Activated T-helper 17 cell treated with anti-CD3 and anti-CD28 coated beads, Interleukin-2, amount 50 U/mL, for 72 hours (primary cell): ENCODE measurements around the gene ARRDC1. TPM values are rescaled to one million over a fixed set of nuclear protein-coding genes. Genes with fewer than 3 reads are reported as not detected.
"Not testable (repeated sequence)": the region's sequence is repeated elsewhere in the genome, so short reads cannot be mapped to it uniquely, and the experiment has no call there.

Source experiments
- ATAC-seq: fragments of 150-1000 bp; cut with Tn5 transposase; replicated peaks from 2 replicates; pipeline ENCODE4 v1.10.0; 2021; ENCODE audit warnings: mild to moderate bottlenecking, moderate library complexity
- H3K27ac Mint-ChIP-seq: one replicate; pipeline ENCODE4 v1.8.0; 2022; ENCODE audit warnings: mixed read lengths
- H3K27me3 Mint-ChIP-seq: one replicate; pipeline ENCODE4 v1.8.0; 2022; ENCODE audit warnings: mixed read lengths
- H3K36me3 Mint-ChIP-seq: one replicate; pipeline ENCODE4 v1.8.0; 2022; ENCODE audit warnings: low read depth, mild to moderate bottlenecking, mixed read lengths
- H3K4me1 Mint-ChIP-seq: one replicate; pipeline ENCODE4 v1.8.0; 2022; ENCODE audit warnings: mixed read lengths
- H3K4me3 Mint-ChIP-seq: one replicate; pipeline ENCODE4 v1.8.0; 2022; ENCODE audit warnings: mild to moderate bottlenecking, mixed read lengths
- H3K9me3 Mint-ChIP-seq: one replicate; pipeline ENCODE4 v1.8.0; 2022; ENCODE audit warnings: mixed read lengths
- total RNA-seq, 2 donors: library from RNA; stranded (reverse); gene quantifications; one replicate each; pipeline ENCODE4 v1.2.3, GENCODE V29; 2022

Gene ARRDC1
- total RNA-seq = 10 to 100 TPM; 39.0 to 43.0 TPM

- Mint-ChIP-seq H3K4me3 (peak within 1 kb of the TSS; percentile 80), H3K4me1 (peaks cover 5% of the 10 kb centered on the region), H3K27ac (peak within 1 kb of the TSS; percentile 71), H3K27me3 (no peaks in the 10 kb centered on the region), H3K9me3 (no peaks in the 10 kb centered on the region), H3K36me3 (no peaks in the 10 kb centered on the region)
- peak; percentile 87 for ATAC-seq
These were observed at the start of gene ARRDC1 for GRCh38 chr9:137605121-137606004. Gene ARRDC1 (plus strand): TSS chr9:137605686. CDS start chr9:137605718, 32 bp downstream.

DNA sequence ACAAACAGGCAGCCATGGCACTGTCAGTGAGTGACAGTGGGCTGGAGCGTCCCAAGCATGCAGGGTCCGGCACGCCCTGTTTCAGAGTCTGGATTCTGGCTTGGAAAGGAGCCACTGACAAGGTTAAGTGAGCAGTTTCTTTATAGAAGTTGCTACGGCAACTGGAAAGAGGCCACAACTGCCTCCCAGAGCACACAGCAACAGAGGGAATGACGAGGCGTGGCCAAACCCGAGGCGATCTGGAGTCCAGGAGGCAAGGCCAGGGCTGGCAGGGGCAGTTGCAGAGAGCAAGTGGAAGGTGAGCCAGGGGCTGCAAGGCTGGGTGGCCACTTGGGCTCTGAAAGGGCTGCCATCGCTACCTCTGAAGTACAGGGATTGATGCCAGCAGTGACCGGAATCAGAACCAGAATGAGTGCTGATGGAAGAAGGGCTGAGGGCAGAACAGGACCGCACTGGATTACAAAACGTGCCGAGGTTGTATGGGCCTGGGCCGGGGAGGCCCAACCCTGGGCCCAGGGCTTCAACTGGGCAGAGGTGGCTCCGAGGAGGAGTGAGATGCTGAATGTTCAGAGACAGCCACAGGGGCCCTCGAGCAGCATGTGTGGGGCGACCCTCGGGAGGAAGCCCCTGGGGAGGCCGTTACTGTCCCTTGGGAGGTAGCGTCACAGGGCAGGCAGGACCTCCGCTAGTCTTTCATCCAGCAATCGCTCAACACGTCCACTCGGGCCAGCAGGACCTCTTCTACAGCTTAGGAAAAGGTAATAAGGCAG, 49.2 kb upstream of the ARRDC1 start:
- ATAC-seq = no peak
- peaks cover 12% of the 10 kb centered on the region for H3K4me1 Mint-ChIP-seq
- no peak overlapping the region for H3K27ac Mint-ChIP-seq
- no peaks in the 10 kb centered on the region for H3K9me3 Mint-ChIP-seq
- H3K36me3 Mint-ChIP-seq = peaks cover 77% of the 10 kb centered on the region
- H3K4me3 Mint-ChIP-seq = no peak overlapping the region
- H3K27me3 Mint-ChIP-seq = no peaks in the 10 kb centered on the region

DNA sequence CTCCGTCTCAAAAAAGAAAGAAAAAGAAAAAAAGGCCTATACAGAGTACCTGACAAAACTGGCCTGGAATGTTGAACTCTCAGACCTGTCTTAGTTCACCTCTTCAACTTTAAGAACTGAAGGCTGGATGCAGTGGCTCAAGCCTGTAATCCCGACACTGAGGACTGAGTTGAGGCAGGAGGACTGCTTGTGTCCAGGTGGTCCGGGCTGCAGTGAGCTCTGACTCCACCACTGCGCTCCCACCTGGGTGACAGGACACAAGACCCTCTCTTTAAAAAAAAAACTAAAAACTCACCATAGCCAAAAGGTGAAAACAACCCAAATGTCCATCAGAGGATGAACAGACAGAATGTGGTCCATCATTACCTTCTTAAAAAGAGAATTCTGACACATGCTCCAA, 47.4 kb upstream of the ARRDC1 start:
- ATAC-seq = no peak
- no peaks in the 10 kb centered on the region for H3K9me3 Mint-ChIP-seq
- H3K4me3 Mint-ChIP-seq = no peak overlapping the region
- peaks cover 8% of the 10 kb centered on the region for H3K4me1 Mint-ChIP-seq
- peaks cover 86% of the 10 kb centered on the region for H3K36me3 Mint-ChIP-seq
- no peaks in the 10 kb centered on the region for H3K27me3 Mint-ChIP-seq
- H3K27ac Mint-ChIP-seq = no peak overlapping the region

DNA sequence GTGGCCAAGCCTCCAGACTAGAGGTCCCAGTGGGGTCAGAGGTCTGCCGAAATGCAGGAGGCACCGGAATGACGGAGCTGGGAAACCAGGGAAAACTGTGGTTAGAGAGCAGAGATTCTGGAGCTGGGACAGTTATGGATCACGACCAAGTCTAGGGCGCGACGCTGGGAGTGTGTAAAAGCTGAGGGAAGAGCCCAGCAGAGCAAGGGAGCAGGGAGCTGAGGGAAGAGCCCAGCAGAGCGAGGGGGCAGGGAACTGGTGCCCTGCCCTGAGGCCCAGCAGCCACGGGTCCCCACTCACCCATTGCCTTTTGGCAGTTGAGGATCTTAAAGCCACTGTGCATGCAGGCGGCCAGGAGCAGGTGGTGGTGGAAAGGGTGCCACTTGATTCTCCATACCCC, 41.4 kb upstream of the ARRDC1 start:
- Mint-ChIP-seq H3K27ac (peak overlapping the region; percentile 73), H3K9me3 (no peaks in the 10 kb centered on the region), H3K36me3 (peaks cover 56% of the 10 kb centered on the region), H3K4me3 (no peak overlapping the region), H3K27me3 (no peaks in the 10 kb centered on the region), H3K4me1 (peaks cover 8% of the 10 kb centered on the region)
- ATAC-seq = no peak

GRCh38 chr9:137564817-137565411, 40.6 kb upstream of the ARRDC1 start:
- H3K4me1 Mint-ChIP-seq = peaks cover 8% of the 10 kb centered on the region
- no peak overlapping the region for H3K4me3 Mint-ChIP-seq
- no peaks in the 10 kb centered on the region for H3K27me3 Mint-ChIP-seq
- no peak for ATAC-seq
- H3K36me3 Mint-ChIP-seq = peaks cover 48% of the 10 kb centered on the region
- no peaks in the 10 kb centered on the region for H3K9me3 Mint-ChIP-seq
- peak overlapping the region; percentile 73 for H3K27ac Mint-ChIP-seq

GRCh38 chr9:137568445-137568844, 37.0 kb upstream of the ARRDC1 start:
- Mint-ChIP-seq H3K27ac (peak overlapping the region; percentile 17), H3K4me1 (peaks cover 19% of the 10 kb centered on the region)

GRCh38 chr9:137569609-137570203, 35.8 kb upstream of the ARRDC1 start:
- H3K9me3 Mint-ChIP-seq = no peaks in the 10 kb centered on the region
- peaks cover 12% of the 10 kb centered on the region for H3K4me1 Mint-ChIP-seq
- peaks cover 40% of the 10 kb centered on the region for H3K36me3 Mint-ChIP-seq
- no peak overlapping the region for H3K27ac Mint-ChIP-seq
- no peak overlapping the region for H3K4me3 Mint-ChIP-seq
- no peaks in the 10 kb centered on the region for H3K27me3 Mint-ChIP-seq
- ATAC-seq = no peak

More at GRCh38 chr9:137568445-137568844, 37.0 kb upstream of the ARRDC1 start:
- not testable (repeated sequence) for H3K27me3 Mint-ChIP-seq, ATAC-seq, H3K4me3 Mint-ChIP-seq, H3K9me3 Mint-ChIP-seq
- peaks cover 40% of the 10 kb centered on the region for H3K36me3 Mint-ChIP-seq

DNA sequence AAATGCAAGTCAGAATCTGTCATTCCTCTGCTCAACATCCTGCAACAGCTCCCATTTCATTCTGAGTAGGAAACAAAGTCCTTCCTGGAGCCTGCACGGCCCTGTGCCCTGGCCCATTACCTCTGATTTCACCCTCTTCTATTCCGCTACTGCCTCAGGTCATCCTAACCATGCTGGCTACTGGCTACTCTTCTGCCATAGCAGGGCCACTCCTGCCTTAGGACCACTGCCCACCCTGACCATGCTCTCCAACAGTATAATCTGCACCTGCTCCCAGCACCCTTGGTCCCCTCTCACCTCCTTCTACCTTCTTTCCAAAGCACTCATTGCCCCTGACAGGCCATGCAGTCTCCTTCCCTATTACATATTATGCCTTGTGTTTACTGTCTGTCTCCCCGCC, 34.9 kb upstream of the ARRDC1 start:
- Mint-ChIP-seq H3K4me3 (no peak overlapping the region), H3K36me3 (peaks cover 47% of the 10 kb centered on the region), H3K4me1 (peaks cover 20% of the 10 kb centered on the region), H3K9me3 (no peaks in the 10 kb centered on the region), H3K27ac (peak overlapping the region; percentile 42), H3K27me3 (no peaks in the 10 kb centered on the region)
- ATAC-seq = no peak

DNA sequence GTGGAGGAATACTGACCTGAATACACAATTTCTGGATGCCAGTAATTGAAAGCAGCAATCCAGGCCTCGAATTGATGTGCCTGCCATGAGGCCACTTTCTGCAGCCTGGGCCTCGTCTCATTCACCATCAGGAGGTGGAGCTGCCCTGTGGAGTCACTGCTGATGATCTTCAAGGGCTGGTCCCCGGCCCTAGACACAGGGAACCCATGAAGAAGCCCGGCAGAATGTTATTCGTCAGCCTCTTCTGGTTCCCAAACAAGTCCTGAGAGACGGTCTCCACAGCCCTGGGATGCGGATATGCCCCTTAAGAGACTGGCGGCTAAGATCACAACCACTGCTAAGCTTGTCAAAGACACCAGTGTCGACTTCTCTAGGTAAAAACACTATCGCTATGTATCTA, 31.3 kb upstream of the ARRDC1 start:
- Mint-ChIP-seq H3K4me3 (no peak overlapping the region), H3K36me3 (peaks cover 58% of the 10 kb centered on the region), H3K4me1 (peaks cover 27% of the 10 kb centered on the region), H3K27me3 (no peaks in the 10 kb centered on the region), H3K27ac (no peak overlapping the region), H3K9me3 (no peaks in the 10 kb centered on the region)
- ATAC-seq = no peak

DNA sequence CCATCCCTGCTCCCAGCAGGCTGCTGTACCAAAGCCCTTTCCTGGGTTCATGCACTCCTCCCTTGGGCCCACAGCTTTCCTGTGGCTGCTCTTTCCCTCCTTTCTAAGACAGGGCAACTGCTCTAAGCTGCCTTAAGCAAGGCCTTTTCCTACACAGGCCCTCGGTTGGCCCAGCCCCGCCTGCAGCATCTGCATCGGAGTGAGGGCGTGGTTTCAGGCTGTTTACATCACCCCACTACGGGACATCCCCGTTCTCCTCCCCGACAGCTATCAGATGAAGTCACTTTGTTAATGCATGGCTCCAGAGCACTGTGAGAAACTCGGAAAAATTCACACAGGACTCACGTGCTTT, 30.1 kb upstream of the ARRDC1 start:
- Mint-ChIP-seq H3K27me3 (no peaks in the 10 kb centered on the region), H3K27ac (peak overlapping the region; percentile 85), H3K4me1 (peaks cover 25% of the 10 kb centered on the region), H3K36me3 (peaks cover 56% of the 10 kb centered on the region), H3K9me3 (no peaks in the 10 kb centered on the region), H3K4me3 (peak overlapping the region; percentile 81)
- peak; percentile 53 for ATAC-seq

GRCh38 chr9:137575716-137576411, 29.6 kb upstream of the ARRDC1 start:
- Mint-ChIP-seq H3K36me3 (peaks cover 51% of the 10 kb centered on the region), H3K4me1 (peaks cover 20% of the 10 kb centered on the region), H3K9me3 (no peaks in the 10 kb centered on the region), H3K4me3 (peak overlapping the region; percentile 81), H3K27me3 (no peaks in the 10 kb centered on the region), H3K27ac (peak overlapping the region; percentile 85)
- ATAC-seq = no peak

DNA sequence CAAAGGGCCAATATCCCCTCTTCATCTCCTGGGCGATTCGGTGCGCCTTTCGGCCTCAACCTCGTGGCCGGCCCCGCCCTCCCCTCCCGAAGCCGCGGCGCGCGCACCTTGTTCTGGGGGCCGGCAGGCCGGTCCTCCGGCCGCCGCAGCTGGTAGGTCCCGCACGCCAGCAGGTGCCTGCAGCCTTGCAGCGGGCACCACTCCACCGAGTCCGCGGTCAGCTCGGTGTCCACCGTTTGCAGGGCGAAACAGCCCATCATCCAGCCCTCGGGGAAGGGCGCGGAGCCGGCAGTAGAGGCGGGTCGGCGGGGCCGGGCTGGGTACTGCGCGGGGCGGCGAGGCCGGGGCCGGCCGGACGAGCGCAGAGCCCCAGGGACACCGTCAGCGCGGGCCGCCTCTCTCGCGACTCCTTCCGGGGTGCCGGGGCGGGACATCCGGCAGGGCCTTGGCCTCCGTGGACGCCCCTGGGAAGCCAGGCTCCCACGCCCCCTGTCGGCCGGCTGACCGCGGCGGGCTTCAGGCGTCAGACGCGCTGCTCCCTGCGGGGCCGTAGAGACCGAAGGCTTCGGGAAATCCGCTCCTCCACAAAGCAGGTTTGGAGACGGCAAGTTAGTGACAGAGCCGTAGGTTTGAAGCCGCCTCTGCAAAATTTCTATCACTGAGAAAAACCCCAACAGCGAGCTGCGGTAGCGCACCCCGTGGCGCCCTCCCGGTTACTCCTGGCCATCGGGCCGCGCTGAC, 26.8 kb upstream of the ARRDC1 start, which contains the start of gene DPH7:
TSS of gene DPH7 (minus strand) at position 408 of the 741 bp plus-strand sequence. CDS start at position 260, 148 bp downstream.
- Mint-ChIP-seq H3K27ac (peak within 1 kb of the TSS; percentile 72), H3K4me1 (peaks cover 15% of the 10 kb centered on the region), H3K27me3 (no peaks in the 10 kb centered on the region), H3K4me3 (peak within 1 kb of the TSS; percentile 81), H3K36me3 (peaks cover 52% of the 10 kb centered on the region), H3K9me3 (no peaks in the 10 kb centered on the region)
- peak; percentile 99 for ATAC-seq

DNA sequence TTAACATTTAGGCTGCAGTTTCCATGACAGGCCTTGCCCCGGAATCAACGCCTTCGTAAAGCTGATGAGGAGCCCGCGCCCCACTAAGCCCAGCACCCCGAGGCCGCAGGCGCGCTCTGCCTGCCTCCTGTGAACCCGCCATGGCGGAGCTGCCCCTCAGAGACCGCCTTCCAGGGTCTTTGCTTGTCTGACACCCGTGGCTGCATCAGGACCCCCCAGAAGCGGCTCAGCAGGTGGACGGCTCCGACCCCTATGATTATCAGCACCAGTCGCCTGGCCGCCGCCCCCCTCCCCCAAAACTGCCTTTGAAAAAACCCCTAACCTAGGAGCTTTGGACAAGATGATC, 26.3 kb upstream of the ARRDC1 start:
- Mint-ChIP-seq H3K4me1 (peaks cover 15% of the 10 kb centered on the region), H3K27me3 (no peaks in the 10 kb centered on the region), H3K27ac (no peak overlapping the region), H3K9me3 (no peaks in the 10 kb centered on the region), H3K4me3 (peak overlapping the region; percentile 81), H3K36me3 (peaks cover 48% of the 10 kb centered on the region)
- no peak for ATAC-seq
